A549 (cell line): ENCODE results near the gene ANO3. TPM values are rescaled to one million over a fixed set of nuclear protein-coding genes. Genes with fewer than 3 reads are reported as not detected.

Source experiments
- ATAC-seq, 2 experiments: fragments of 200-7000 bp in 1 of 2; fragments of >200 bp in 1 of 2; cut with Nextera tagmentation in 1 of 2; cut with Tn5 transposase in 1 of 2; 3 replicates each; pipeline versions ENCODE4 v1.8.0 to v1.9.1; 2018 to 2020; ENCODE audit warnings: mild to moderate bottlenecking in 1 of 2, moderate library complexity in 1 of 2
- CTCF ChIA-PET: fragments of 300-600 bp; sonication (Branson Sonifier 250); formaldehyde crosslinking; extraction: SDS; loops from one replicate; lab custom pipeline; 2021; ENCODE audit warnings: antibody characterized with exemption, inconsistent platforms; lab: Yijun Ruan, JAX
- POLR2A ChIA-PET: fragments of 350-600 bp; formaldehyde crosslinking; extraction: SDS; loops from one replicate; lab custom pipeline; 2021; ENCODE audit warnings: antibody characterized with exemption, inconsistent platforms; lab: Yijun Ruan, JAX
- DNase-seq, 2 experiments: peaks; one replicate each; pipeline versions ENCODE4 v3.0.0 to v3.0.0-alpha.2; 2011 to 2016; ENCODE audit warnings: low read depth in 1 of 2, low spot score in 1 of 2
- FAIRE-seq: peaks from 2 replicates; lab custom pipeline; 2011; peaks lifted over from hg19 to GRCh38; lab: Jason Lieb, UNC
- H3K27ac ChIP-seq, 2 experiments: fragments of >200 bp; sonication (Bioruptor Twin); formaldehyde crosslinking; 3 replicates each; pipeline ENCODE4 v1.5.1; 2016 to 2017
- H3K4me1 ChIP-seq: fragments of >200 bp; sonication (Bioruptor Twin); formaldehyde crosslinking; 3 replicates; pipeline ENCODE4 v1.6.1; 2016
- H3K4me2 ChIP-seq: fragments of >200 bp; sonication (Bioruptor Twin); formaldehyde crosslinking; 3 replicates; pipeline ENCODE4 v1.6.1; 2016
- H3K4me3 ChIP-seq: fragments of >200 bp; sonication (Bioruptor Twin); formaldehyde crosslinking; 3 replicates; pipeline ENCODE4 v1.5.1; 2016
- H3K9me3 ChIP-seq: fragments of >200 bp; sonication (Bioruptor Twin); formaldehyde crosslinking; 3 replicates; pipeline ENCODE4 v1.6.1; 2016
- EHF ChIP-seq: fragments of 250-450 bp; sonication (Bioruptor Pico); IDR thresholded peaks from 2 replicates; pipeline ENCODE4 v1.5.0; 2020; ENCODE audit warnings: mild to moderate bottlenecking
- EHMT2 ChIP-seq: fragments of 200-600 bp; sonication (generic); IDR thresholded peaks from 2 replicates; pipeline ENCODE4 v1.6.1; 2016; ENCODE audit warnings: antibody characterized with exemption, low read depth, mild to moderate bottlenecking, moderate library complexity
- EP300 ChIP-seq, 2 experiments: fragments of >200 bp; sonication (Bioruptor Twin); formaldehyde crosslinking; IDR thresholded peaks; 2 replicates in 1 of 2; 3 replicates in 1 of 2; pipeline ENCODE4 v1.6.1; 2016 to 2017
- HDAC2 ChIP-seq: fragments of 200-600 bp; sonication (generic); IDR thresholded peaks from 2 replicates; pipeline ENCODE4 v1.6.1; 2016
- HEYL ChIP-seq: fragments of 250-450 bp; sonication (Bioruptor Pico); IDR thresholded peaks from 2 replicates; pipeline ENCODE4 v1.8.0; 2021; ENCODE audit warnings: mild to moderate bottlenecking, moderate library complexity
- HOXB5 ChIP-seq: fragments of 250-450 bp; sonication (Bioruptor Pico); IDR thresholded peaks from 2 replicates; pipeline ENCODE4 v1.5.0; 2020; ENCODE audit warnings: mild to moderate bottlenecking, moderate library complexity
- KDM5A ChIP-seq: fragments of 200-600 bp; sonication (generic); IDR thresholded peaks from 2 replicates; pipeline ENCODE4 v1.6.1; 2016; ENCODE audit warnings: antibody characterized with exemption, mild to moderate bottlenecking
- MAFK ChIP-seq: fragments of 450-650 bp; IDR thresholded peaks from 2 replicates; pipeline ENCODE4 v1.6.1; 2014; ENCODE audit not compliant: partially characterized antibody
- NPAS2 ChIP-seq: fragments of 250-450 bp; sonication (Bioruptor Pico); IDR thresholded peaks from 2 replicates; pipeline ENCODE4 v1.8.0; 2022; ENCODE audit warnings: mild to moderate bottlenecking, moderate library complexity, borderline replicate concordance
- PHF8 ChIP-seq: fragments of 200-600 bp; sonication (generic); IDR thresholded peaks from 2 replicates; pipeline ENCODE4 v1.6.1; 2016; ENCODE audit warnings: low read depth, mild to moderate bottlenecking, antibody characterized with exemption, moderate library complexity, borderline replicate concordance
- POLR2AphosphoS2 ChIP-seq: conservative IDR thresholded peaks from 2 replicates; pipeline ENCODE4 v1.6.1; 2012; ENCODE audit warnings: low read length, improper control_type of control experiment, inconsistent platforms
- SMC3 ChIP-seq: fragments of >200 bp; sonication (Bioruptor Twin); formaldehyde crosslinking; IDR thresholded peaks from 3 replicates; pipeline ENCODE4 v1.6.1; 2018; ENCODE audit warnings: inconsistent platforms
- TP53 ChIP-seq: fragments of 250-450 bp; sonication (Bioruptor Pico); IDR thresholded peaks from 2 replicates; pipeline ENCODE4 v1.5.0; 2021; ENCODE audit warnings: mild to moderate bottlenecking, moderate library complexity
- ZSCAN20 ChIP-seq: fragments of 250-450 bp; sonication (Bioruptor Pico); IDR thresholded peaks from 2 replicates; pipeline ENCODE4 v1.8.0; 2022; ENCODE audit warnings: mild to moderate bottlenecking, moderate library complexity
- WGBS: methylation state at CpG from one replicate; pipeline ENCODE4 v1.1.6; 2017; ENCODE audit errors: missing lambda C conversion rate; 5-methylcytosine and 5-hydroxymethylcytosine counted together
- polyA plus RNA-seq, 4 experiments: library from polyadenylated mRNA; depleted of rRNA in 3 of 4; stranded (reverse); fragments of >200 nt; fragmentation: RNase III in 1 of 4; extraction: RNeasy Plus Mini Kit Qiagen cat#74134 plus additional on column Dnase treatment in 1 of 4; gene quantifications; 2 replicates in 3 of 4; 3 replicates in 1 of 4; pipeline ENCODE4 v1.2.3, GENCODE V29; 2011 to 2017
- TF ChIP-seq, protein P1 (sequence below): fragments of >200 bp; sonication (Bioruptor Twin); formaldehyde crosslinking; IDR thresholded peaks from 3 replicates; pipeline ENCODE4 v1.6.1; 2016
- TF ChIP-seq, protein P2 (sequence below): IDR thresholded peaks from 2 replicates; pipeline ENCODE4 v1.6.1; 2012
- TF ChIP-seq, protein P3 (sequence below): fragments of 150-350 bp; IDR thresholded peaks from 2 replicates; pipeline ENCODE4 v1.6.1; 2014; ENCODE audit warnings: low read depth, mild to moderate bottlenecking, low read length
- TF ChIP-seq, protein P4 (sequence below): fragments of 450-650 bp; IDR thresholded peaks from 2 replicates; pipeline ENCODE4 v1.6.1; 2014; ENCODE audit warnings: antibody characterized with exemption

The ANO3 gene
- polyA plus RNA-seq, 2 of the 4 experiments (the other 2 are of a cell fraction) = not detected

DNA sequence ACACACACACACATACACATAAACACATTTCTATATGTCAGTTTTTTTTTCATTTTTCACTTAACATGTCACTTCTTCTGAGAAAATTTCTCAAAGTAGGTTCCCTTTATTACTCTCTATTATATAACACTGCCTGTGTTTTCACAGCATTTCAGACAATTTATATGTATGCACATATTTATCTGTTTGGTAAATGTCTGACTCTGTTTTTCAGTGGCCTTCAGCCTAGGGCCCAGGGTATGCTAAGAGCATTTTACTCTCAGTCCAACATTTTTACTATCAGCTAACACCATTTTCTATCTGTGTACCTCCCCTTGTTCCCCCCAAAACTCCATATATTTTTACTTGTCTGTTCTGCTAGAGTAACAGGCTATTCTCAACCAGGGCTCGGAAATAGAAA lies 92.3 kb downstream of the ANO3 start (continued):
- TF ChIP-seq POLR2AphosphoS2 = no peak
- no peak for TF ChIP-seq KDM5A

DNA sequence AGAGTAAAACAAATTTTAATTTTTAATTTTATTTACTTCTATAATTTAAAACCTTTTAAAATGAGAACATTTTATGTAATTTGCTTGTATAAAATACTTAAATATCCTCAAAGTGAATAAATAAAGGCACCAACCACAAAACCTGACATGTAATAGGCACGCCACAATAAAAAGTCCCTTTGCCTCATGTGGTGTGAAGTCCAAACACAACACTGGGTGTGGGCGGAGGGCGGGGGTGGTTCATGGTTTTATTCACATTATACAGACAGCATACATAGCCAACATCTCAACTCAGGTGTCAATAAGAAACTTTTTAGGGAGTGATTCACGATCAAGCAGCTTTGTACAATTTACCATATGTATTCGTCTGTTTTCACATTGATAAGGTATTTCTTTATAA lies 107.9 kb downstream of the ANO3 start:
- H3K4me1 ChIP-seq = no peaks in the 10 kb centered on the region
- DNase-seq (no peak), ATAC-seq (no peak), FAIRE-seq (no peak)
- TF ChIP-seq, protein P1, sequence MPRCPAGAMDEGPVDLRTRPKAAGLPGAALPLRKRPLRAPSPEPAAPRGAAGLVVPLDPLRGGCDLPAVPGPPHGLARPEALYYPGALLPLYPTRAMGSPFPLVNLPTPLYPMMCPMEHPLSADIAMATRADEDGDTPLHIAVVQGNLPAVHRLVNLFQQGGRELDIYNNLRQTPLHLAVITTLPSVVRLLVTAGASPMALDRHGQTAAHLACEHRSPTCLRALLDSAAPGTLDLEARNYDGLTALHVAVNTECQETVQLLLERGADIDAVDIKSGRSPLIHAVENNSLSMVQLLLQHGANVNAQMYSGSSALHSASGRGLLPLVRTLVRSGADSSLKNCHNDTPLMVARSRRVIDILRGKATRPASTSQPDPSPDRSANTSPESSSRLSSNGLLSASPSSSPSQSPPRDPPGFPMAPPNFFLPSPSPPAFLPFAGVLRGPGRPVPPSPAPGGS = no peak
- no peak for TF ChIP-seq TP53 (CRISPR knock-in tag)
- H3K9me3 ChIP-seq = no peaks in the 10 kb centered on the region
- no peak overlapping the region for H3K27ac ChIP-seq
- ChIA-PET CTCF (no interaction called here), POLR2A (no interaction called here)
- H3K4me2 ChIP-seq = no peak overlapping the region
- no peak overlapping the region for H3K4me3 ChIP-seq
- WGBS = 8% methylated on average over 5 of the region's 5 CpGs

DNA sequence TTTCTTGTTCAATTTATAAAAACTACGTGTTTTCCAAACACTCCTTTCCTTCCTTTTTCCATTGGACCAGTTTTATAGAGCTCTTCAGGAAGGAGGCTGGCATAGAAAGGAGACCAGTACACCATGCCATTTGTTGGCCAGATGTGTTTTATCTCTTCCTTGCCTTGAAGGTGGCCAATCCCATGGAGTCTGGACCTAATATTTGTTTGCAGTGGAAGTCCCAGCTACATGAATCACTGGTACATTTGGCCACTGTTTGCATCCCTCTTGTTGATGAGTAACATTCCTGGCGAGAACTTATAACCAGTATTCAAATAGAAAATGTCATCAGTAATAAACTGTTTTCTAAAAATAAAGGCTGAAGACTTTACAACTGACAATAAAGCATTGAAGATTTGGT lies 110.2 kb downstream of the ANO3 start:
- peak in 1 of 2 experiments; percentile 18 for DNase-seq
- 5% methylated on average over 2 of the region's 2 CpGs for WGBS
- CTCF ChIA-PET = no interaction called here

DNA sequence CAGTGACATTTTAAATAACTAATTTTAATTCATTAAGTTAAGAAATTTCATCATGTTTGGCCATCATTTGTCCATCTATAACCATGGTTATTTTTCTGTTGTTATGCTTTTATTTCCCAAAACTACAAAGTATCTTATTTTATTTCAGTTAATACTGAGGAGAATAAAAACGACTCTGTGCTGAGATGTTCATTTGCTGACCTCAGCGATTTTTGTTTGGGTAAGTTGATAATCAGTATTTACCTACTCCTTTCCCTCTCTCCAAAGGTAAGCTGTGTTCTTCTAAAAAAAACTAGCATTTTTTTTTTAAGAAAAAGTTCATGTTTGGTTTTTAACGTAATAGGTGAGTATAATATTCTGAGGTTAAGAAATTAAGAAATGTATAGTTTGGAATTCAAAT lies 111.7 kb downstream of the ANO3 start:
- no peak for TF ChIP-seq HOXB5 (CRISPR knock-in tag)
- peak; percentile 93 for TF ChIP-seq MAFK
- TF ChIP-seq EP300 (IDR thresholded peaks at IDR 0.05) = no peak
- Histone ChIP-seq H3K9me3 (no peaks in the 10 kb centered on the region), H3K4me3 (no peak overlapping the region), H3K27ac (no peak overlapping the region), H3K4me1 (no peaks in the 10 kb centered on the region), H3K4me2 (no peak overlapping the region)
- FAIRE-seq = no peak
- 2% methylated on average over 3 of the region's 3 CpGs for WGBS
- ChIA-PET POLR2A (no interaction called here), CTCF (no interaction called here)
- ATAC-seq = no peak
- no peak for DNase-seq

More for the DNA sequence above, 110.2 kb downstream of the ANO3 start:
- H3K27ac ChIP-seq = no peak overlapping the region
- no peak overlapping the region for H3K4me2 ChIP-seq
- ATAC-seq (peak in 1 of 2 experiments; percentile 45; a peak in 2 of 6 replicates), FAIRE-seq (no peak)
- no peaks in the 10 kb centered on the region for H3K4me1 ChIP-seq
- H3K4me3 ChIP-seq = no peak overlapping the region
- TF ChIP-seq PHF8 (no peak), EHMT2 (no peak), ZSCAN20 (CRISPR knock-in tag) (no peak), HDAC2 (no peak), MAFK (no peak)
- TF ChIP-seq, protein P2, sequence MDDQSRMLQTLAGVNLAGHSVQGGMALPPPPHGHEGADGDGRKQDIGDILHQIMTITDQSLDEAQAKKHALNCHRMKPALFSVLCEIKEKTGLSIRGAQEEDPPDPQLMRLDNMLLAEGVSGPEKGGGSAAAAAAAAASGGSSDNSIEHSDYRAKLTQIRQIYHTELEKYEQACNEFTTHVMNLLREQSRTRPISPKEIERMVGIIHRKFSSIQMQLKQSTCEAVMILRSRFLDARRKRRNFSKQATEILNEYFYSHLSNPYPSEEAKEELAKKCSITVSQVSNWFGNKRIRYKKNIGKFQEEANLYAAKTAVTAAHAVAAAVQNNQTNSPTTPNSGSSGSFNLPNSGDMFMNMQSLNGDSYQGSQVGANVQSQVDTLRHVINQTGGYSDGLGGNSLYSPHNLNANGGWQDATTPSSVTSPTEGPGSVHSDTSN = no peak
- H3K9me3 ChIP-seq = no peaks in the 10 kb centered on the region
- POLR2A ChIA-PET = no interaction called here

DNA sequence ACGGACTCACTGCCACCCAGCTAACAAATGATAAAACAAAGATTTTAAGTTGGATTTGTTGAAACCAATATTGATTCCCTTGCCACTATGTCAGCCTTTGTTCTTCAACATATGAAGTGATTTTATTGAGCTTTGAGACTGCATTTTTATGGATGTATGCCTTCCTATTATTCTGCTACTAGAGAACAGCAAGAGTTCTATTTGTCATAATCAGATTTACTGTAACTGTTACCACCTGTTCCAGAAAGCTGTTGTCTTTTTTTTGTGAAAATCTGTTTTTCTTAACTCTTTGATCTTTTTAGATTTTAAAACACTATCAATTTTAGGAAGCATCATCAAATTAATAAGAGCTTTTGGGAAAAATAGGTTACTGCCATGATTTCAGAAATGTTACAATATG lies 125.7 kb downstream of the ANO3 start:
- Histone ChIP-seq H3K9me3 (no peaks in the 10 kb centered on the region), H3K4me3 (no peak overlapping the region), H3K4me2 (no peak overlapping the region), H3K27ac (no peak overlapping the region), H3K4me1 (no peaks in the 10 kb centered on the region)
- TF ChIP-seq NPAS2 (CRISPR knock-in tag) (no peak), EHF (CRISPR knock-in tag) (no peak), SMC3 (no peak), HEYL (CRISPR knock-in tag) (no peak)
- TF ChIP-seq, protein P3, sequence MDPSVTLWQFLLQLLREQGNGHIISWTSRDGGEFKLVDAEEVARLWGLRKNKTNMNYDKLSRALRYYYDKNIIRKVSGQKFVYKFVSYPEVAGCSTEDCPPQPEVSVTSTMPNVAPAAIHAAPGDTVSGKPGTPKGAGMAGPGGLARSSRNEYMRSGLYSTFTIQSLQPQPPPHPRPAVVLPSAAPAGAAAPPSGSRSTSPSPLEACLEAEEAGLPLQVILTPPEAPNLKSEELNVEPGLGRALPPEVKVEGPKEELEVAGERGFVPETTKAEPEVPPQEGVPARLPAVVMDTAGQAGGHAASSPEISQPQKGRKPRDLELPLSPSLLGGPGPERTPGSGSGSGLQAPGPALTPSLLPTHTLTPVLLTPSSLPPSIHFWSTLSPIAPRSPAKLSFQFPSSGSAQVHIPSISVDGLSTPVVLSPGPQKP = no peak
- TF ChIP-seq, protein P1 = no peak
- TF ChIP-seq, protein P4, sequence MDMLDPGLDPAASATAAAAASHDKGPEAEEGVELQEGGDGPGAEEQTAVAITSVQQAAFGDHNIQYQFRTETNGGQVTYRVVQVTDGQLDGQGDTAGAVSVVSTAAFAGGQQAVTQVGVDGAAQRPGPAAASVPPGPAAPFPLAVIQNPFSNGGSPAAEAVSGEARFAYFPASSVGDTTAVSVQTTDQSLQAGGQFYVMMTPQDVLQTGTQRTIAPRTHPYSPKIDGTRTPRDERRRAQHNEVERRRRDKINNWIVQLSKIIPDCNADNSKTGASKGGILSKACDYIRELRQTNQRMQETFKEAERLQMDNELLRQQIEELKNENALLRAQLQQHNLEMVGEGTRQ = no peak
- ChIA-PET POLR2A (no interaction called here), CTCF (interaction anchor here (0.6 kb wide), 1 partner anchor 19 kb away, joined by 3 read pairs; no protein-coding TSS in a partner anchor)
- 12% methylated on average over 1 of the region's 1 CpG for WGBS
- ATAC-seq = no peak
- no peak for DNase-seq
- FAIRE-seq = no peak
